GM15510 (cell line): ENCODE measurements around the gene FAAP20.

Experiments used
- POLR2A ChIP-seq: IDR thresholded peaks from 3 replicates; pipeline ENCODE4 v1.6.1; 2011; ENCODE audit warnings: borderline replicate concordance; ENCODE audit not compliant: insufficient read length; ENCODE audit errors: extremely low read depth

Gene FAAP20

DNA sequence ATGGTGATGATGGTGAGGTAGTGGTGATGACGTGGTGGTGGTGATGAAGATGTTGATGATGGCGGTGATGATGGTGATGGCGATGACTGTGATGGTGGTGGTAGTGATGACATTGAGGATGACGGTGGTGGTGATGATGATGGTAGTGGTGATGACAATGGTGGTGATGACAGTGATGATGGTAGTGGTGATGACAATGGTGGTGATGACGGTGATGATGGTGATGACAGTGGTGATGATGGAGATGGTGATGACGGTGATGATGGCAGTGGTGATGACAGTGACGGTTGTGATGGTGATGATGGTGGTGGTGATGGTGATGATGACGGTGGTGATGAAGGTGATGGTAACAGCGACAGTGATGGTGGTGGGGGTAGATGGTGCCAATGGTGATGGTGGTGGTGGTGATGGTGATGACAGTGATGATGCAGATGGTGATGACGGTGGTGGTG is 39.4 kb downstream of the FAAP20 start:
- no peak for TF ChIP-seq POLR2A

- TF ChIP-seq POLR2A = no peak
Observed at GRCh38 chr1:2154022-2154421, 40.5 kb downstream of the FAAP20 start.

- TF ChIP-seq POLR2A = no peak
Observed at GRCh38 chr1:2152954-2153353, 41.6 kb downstream of the FAAP20 start.

GRCh38 chr1:2151911-2152310 is 42.7 kb downstream of the FAAP20 start:
- TF ChIP-seq POLR2A = no peak

DNA sequence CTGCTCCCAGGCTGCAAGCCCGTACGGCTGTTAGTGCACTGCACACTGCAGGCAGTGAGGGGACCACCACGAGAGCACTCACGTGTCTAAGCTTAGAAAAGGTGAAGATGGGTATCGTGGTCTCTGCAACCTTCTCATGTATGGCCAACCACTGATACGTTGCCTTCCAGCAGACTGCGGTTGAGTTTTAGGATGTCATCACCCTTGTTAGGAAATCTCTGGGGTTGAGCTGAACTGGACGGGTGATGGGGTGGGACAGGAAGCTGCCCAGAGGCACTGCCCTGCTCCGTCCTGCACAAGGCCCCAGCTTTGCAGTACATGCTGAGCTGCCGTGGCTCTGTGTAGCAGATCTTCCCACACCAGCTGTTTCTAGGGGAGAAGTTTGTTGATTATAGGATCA is 43.3 kb downstream of the FAAP20 start:
- TF ChIP-seq POLR2A = no peak

DNA sequence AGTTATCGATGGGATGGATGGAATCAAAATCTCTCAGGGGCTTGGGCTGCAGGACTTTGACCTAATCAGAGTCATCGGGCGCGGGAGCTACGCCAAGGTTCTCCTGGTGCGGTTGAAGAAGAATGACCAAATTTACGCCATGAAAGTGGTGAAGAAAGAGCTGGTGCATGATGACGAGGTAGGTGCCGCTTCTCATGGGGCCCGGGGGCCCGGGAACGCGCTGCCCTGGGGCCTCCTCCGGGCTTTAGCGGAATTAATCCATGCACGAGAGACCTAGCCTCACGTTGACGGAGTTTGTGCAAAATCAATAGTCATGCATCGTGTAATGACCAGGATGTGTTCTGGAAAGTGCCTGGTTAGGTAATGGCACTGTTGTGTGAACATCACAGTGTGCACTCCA is 43.8 kb downstream of the FAAP20 start:
- TF ChIP-seq POLR2A = no peak

DNA sequence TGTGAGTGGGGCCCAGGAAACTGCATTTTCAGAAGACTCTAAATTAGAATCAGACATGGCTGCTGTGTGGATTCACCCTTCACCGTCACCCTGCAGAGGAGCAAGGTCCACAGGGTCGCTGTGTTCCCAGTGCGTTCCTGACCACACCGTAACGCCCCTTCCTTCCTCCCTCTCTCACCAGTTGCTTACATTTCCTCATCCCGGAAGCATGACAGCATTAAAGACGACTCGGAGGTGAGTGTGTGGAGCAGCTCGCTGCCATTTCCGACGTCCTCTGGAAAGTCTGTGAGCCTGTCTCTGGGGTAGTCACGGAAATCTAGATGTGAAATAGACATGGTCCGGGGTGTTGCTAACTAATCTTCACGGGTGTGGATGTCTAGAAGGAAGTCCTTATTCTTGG is 45.9 kb downstream of the FAAP20 start:
- TF ChIP-seq POLR2A = no peak

DNA sequence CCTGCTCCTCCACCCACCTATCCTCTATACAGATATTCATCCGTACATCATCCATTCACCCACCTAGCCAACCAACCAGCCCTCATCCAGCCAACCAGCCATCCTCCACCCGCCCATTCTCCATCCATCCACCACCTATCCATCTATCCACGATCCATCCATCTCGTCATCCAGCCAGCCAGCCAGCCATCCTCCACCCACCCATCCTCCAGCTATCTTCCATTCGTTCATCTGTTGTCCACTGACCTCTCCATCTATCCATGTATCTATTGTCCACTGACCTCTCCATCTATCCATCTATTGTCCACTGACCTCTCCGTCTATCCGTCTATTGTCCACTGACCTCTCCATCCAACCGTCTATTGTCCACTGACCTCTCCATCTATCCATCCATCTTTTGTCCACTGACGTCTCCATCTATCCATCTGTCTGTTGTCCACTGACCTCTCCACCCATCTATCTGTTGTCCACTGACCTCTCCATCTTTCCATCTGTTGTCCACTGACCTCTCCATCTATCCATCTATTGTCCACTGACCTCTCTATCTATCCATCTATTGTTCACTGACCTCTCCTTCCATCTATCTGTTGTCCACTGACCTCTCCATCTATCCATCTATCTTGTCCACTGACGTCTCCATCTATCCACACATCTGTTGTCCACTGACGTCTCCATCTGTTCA is 47.6 kb downstream of the FAAP20 start:
- no peak for TF ChIP-seq POLR2A

DNA sequence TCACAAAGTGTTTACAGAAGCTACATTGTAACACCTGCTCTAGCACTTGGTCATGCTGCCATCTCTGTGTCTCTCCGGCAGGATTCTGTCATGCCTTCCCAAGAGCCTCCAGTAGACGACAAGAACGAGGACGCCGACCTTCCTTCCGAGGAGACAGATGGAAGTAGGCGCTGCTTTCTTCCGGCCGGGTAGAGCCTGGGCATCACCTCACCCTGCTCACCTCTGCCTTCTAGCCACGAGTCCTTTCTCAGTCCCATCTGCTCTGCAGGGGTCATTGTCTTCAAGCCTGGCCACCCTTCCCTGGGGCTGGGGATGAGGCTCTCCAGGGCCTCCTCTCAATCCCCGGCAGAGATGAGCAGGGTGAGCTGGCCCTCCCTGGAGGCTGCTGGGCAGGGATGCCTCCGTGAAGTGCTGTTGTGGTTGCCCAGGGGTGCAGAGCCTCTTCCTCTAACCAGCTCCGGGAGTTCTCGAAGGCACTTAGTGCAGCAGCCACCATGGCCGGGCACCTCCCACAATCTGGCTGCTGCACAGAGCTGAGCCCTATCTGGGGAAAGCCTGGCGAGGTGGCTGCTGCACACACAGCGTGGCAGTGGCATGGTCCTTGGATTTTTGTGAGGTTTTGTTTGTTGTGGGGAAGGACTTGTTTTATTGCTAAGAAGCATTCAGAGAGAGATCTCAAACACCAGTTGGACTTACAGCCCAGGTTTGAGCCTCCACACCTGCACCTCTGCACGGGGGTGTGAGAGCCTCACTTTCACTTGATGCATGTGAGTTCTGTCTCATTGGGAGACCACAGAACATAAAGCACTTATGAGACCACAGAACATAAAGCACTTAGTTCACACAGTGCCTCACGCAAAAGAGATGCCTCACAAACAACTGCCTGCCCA is 48.4 kb downstream of the FAAP20 start:
- no peak for TF ChIP-seq POLR2A

- no peak for TF ChIP-seq POLR2A
Observed at GRCh38 chr1:2144501-2145090, 50.0 kb downstream of the FAAP20 start.

- TF ChIP-seq POLR2A = no peak
Observed at GRCh38 chr1:2143814-2144500, 50.6 kb downstream of the FAAP20 start.

GRCh38 chr1:2141025-2141424 is 53.5 kb downstream of the FAAP20 start:
- TF ChIP-seq POLR2A = no peak
